OCI-LY1 (cell line): Measurements from ENCODE around the gene KCNB1.

ENCODE experiments used
- H2AFZ ChIP-seq: fragments of 200-600 bp; sonication (generic), shearing (Covaris generic); 2 replicates; pipeline ENCODE4 v1.6.0; 2014; ENCODE audit warnings: antibody characterized with exemption, mild to moderate bottlenecking, low read length
- H3F3A ChIP-seq: fragments of 200-600 bp; sonication (generic), shearing (Covaris generic); 2 replicates; pipeline ENCODE4 v1.6.0; 2014; ENCODE audit warnings: mild to moderate bottlenecking, antibody characterized with exemption, low read length, moderate library complexity; ENCODE audit not compliant: insufficient read depth
- H3K27ac ChIP-seq: fragments of 200-600 bp; sonication (generic); 2 replicates; pipeline ENCODE4 v1.5.1; 2014; ENCODE audit warnings: low read length, mixed run types, mild to moderate bottlenecking, low read depth; ENCODE audit not compliant: poor library complexity, severe bottlenecking
- H3K27me3 ChIP-seq: fragments of 200-600 bp; sonication (generic); 2 replicates; pipeline ENCODE4 v1.6.0; 2014; ENCODE audit warnings: antibody characterized with exemption, mild to moderate bottlenecking, low read length, moderate library complexity; ENCODE audit not compliant: insufficient read depth
- H3K36me3 ChIP-seq: fragments of 200-600 bp; sonication (generic); 2 replicates; pipeline ENCODE4 v1.6.1; 2014; ENCODE audit warnings: mild to moderate bottlenecking, antibody characterized with exemption, low read length, moderate library complexity, mixed read lengths; ENCODE audit not compliant: insufficient read depth
- H3K4me1 ChIP-seq: fragments of 200-600 bp; sonication (generic); 2 replicates; pipeline ENCODE4 v1.5.1; 2014; ENCODE audit warnings: mild to moderate bottlenecking, low read length, moderate library complexity; ENCODE audit not compliant: insufficient read depth, severe bottlenecking
- H3K4me2 ChIP-seq: fragments of 200-600 bp; sonication (generic), shearing (Covaris generic); 2 replicates; pipeline ENCODE4 v1.6.1; 2014; ENCODE audit warnings: low read length
- H3K4me3 ChIP-seq: fragments of 200-600 bp; sonication (generic); 2 replicates; pipeline ENCODE4 v1.5.1; 2014; ENCODE audit warnings: low read length, low read depth, mild to moderate bottlenecking, mixed read lengths; ENCODE audit not compliant: poor library complexity, severe bottlenecking
- H3K79me2 ChIP-seq: fragments of 200-600 bp; shearing (Covaris generic); 2 replicates; pipeline ENCODE4 v1.6.1; 2016; ENCODE audit warnings: mixed run types, low read length, mixed read lengths; ENCODE audit not compliant: insufficient read depth
- H3K9ac ChIP-seq: fragments of 200-600 bp; sonication (generic), shearing (Covaris generic); 2 replicates; pipeline ENCODE4 v1.6.1; 2014; ENCODE audit warnings: mild to moderate bottlenecking, low read length, mixed read lengths
- H3K9me2 ChIP-seq: fragments of 200-600 bp; sonication (generic), shearing (Covaris generic); 2 replicates; pipeline ENCODE4 v1.6.1; 2014; ENCODE audit warnings: low read depth, mild to moderate bottlenecking, low read length, mixed read lengths
- H3K9me3 ChIP-seq: fragments of 200-600 bp; shearing (Covaris generic); 2 replicates; pipeline ENCODE4 v1.6.1; 2014; ENCODE audit warnings: low read length, mixed read lengths
- H4K20me1 ChIP-seq: fragments of 200-600 bp; sonication (generic), shearing (Covaris generic); 2 replicates; pipeline ENCODE4 v1.6.0; 2016; ENCODE audit warnings: mild to moderate bottlenecking, low read length; ENCODE audit not compliant: insufficient read depth
- EZH2 ChIP-seq: fragments of 200-600 bp; sonication (generic), shearing (Covaris generic); IDR thresholded peaks from 2 replicates; pipeline ENCODE4 v1.8.0; 2017; ENCODE audit warnings: borderline replicate concordance, mixed run types, mild to moderate bottlenecking, antibody characterized with exemption, low read length, moderate library complexity, mixed read lengths
- TF ChIP-seq, protein P1 (sequence below): fragments of 200-600 bp; sonication (generic), shearing (Covaris generic); IDR thresholded peaks from 2 replicates; pipeline ENCODE4 v1.5.1; 2017; ENCODE audit warnings: mild to moderate bottlenecking, antibody characterized with exemption, low read length, moderate library complexity, mixed read lengths

The KCNB1 gene

GRCh38 chr20:49497398-49497669, 14.9 kb upstream of the KCNB1 start:
- TF ChIP-seq, protein P1, sequence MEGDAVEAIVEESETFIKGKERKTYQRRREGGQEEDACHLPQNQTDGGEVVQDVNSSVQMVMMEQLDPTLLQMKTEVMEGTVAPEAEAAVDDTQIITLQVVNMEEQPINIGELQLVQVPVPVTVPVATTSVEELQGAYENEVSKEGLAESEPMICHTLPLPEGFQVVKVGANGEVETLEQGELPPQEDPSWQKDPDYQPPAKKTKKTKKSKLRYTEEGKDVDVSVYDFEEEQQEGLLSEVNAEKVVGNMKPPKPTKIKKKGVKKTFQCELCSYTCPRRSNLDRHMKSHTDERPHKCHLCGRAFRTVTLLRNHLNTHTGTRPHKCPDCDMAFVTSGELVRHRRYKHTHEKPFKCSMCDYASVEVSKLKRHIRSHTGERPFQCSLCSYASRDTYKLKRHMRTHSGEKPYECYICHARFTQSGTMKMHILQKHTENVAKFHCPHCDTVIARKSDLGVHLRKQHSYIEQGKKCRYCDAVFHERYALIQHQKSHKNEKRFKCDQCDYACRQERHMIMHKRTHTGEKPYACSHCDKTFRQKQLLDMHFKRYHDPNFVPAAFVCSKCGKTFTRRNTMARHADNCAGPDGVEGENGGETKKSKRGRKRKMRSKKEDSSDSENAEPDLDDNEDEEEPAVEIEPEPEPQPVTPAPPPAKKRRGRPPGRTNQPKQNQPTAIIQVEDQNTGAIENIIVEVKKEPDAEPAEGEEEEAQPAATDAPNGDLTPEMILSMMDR = no peak
- no peak for TF ChIP-seq EZH2
- no peak overlapping the region for H2AFZ ChIP-seq

GRCh38 chr20:49496553-49497397, 14.3 kb upstream of the KCNB1 start:
- Histone ChIP-seq H4K20me1 (no peaks in the 10 kb centered on the region), H3K27ac (no peak overlapping the region), H2AFZ (no peak overlapping the region), H3K4me2 (no peak overlapping the region), H3K79me2 (no peaks in the 10 kb centered on the region), H3K4me1 (no peaks in the 10 kb centered on the region), H3F3A (no peaks in the 10 kb centered on the region), H3K9me2 (no peaks in the 10 kb centered on the region), H3K27me3 (peaks cover 5% of the 10 kb centered on the region; the same call in 1 of the 2 replicates), H3K36me3 (no peaks in the 10 kb centered on the region), H3K9ac (no peak overlapping the region), H3K4me3 (no peak overlapping the region), H3K9me3 (no peaks in the 10 kb centered on the region)
- TF ChIP-seq EZH2 = no peak
- TF ChIP-seq, protein P1 = no peak

More at GRCh38 chr20:49497398-49497669, 14.9 kb upstream of the KCNB1 start:
- Histone ChIP-seq H3K4me1 (no peaks in the 10 kb centered on the region), H3K4me2 (no peak overlapping the region), H3K9me3 (no peaks in the 10 kb centered on the region), H3K36me3 (no peaks in the 10 kb centered on the region), H3K79me2 (no peaks in the 10 kb centered on the region), H3F3A (no peaks in the 10 kb centered on the region), H3K27me3 (peaks cover 8% of the 10 kb centered on the region; the same call in 1 of the 2 replicates), H4K20me1 (no peaks in the 10 kb centered on the region), H3K4me3 (no peak overlapping the region), H3K9me2 (no peaks in the 10 kb centered on the region), H3K27ac (no peak overlapping the region), H3K9ac (no peak overlapping the region)

GRCh38 chr20:49496043-49496442, 13.6 kb upstream of the KCNB1 start:
- Histone ChIP-seq H3K9ac (no peak overlapping the region), H3K9me3 (no peaks in the 10 kb centered on the region), H3K4me1 (no peaks in the 10 kb centered on the region), H3K4me3 (no peak overlapping the region), H2AFZ (no peak overlapping the region), H3K9me2 (no peaks in the 10 kb centered on the region), H3K27ac (no peak overlapping the region), H3F3A (no peaks in the 10 kb centered on the region), H3K27me3 (peaks cover 5% of the 10 kb centered on the region; the same call in 1 of the 2 replicates), H3K4me2 (no peak overlapping the region), H4K20me1 (no peaks in the 10 kb centered on the region), H3K79me2 (no peaks in the 10 kb centered on the region), H3K36me3 (no peaks in the 10 kb centered on the region)
- TF ChIP-seq EZH2 = no peak
- TF ChIP-seq, protein P1 = no peak
